OCI-LY7 (cell line): Measurements from ENCODE around the gene ICAM2.

Experiments
- EZH2phosphoT487 ChIP-seq: fragments of 200-600 bp; sonication (generic); IDR thresholded peaks from 2 replicates; pipeline ENCODE4 v1.6.1; 2018; ENCODE audit warnings: low read depth, borderline replicate concordance, mild to moderate bottlenecking, mixed run types, antibody characterized with exemption, low read length, moderate library complexity, mixed read lengths
- TF ChIP-seq, protein P1 (sequence below): fragments of 200-600 bp; sonication (generic); conservative IDR thresholded peaks from 2 replicates; pipeline ENCODE4 v1.5.1; 2014; ENCODE audit warnings: mild to moderate bottlenecking, antibody characterized with exemption, low read length, moderate library complexity, mixed read lengths

DNA sequence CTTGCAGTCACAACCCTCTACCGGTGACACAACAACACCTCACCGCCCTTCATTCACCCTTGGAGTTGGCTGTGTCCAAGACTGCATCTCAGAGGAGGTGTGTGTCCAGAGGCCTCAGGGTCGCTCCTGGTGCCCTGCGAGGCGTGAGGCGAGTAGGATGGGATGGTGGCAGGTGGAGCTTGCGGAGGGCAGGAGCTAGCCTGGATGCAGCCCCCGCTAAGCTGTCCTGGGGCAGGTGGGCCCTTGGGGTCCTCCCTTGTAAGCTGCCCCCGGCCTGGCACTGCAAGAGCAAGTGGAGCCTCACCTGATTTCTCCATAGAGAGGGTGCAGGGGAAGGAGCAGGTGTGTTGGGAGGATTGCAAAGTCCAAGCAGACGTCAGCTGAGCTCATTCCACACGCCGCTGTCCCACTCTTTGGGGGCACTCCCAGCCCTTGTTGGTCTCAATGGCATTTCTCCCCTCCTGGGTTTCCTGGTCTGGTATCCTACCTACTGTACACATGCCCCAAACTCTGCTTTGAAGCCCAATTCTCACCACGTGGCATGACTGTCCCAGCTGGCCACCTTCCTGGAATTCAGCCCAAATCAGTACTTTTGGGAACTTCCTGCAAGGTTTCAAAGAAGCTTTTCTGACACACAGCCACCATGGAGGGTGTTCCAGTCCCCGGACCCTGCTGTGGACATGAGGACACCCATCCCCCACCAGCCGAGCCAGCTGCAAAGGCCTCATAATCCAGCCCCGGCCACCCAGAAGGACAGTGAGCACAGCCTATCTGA is 18.1 kb upstream of the ICAM2 start:
- TF ChIP-seq, protein P1, sequence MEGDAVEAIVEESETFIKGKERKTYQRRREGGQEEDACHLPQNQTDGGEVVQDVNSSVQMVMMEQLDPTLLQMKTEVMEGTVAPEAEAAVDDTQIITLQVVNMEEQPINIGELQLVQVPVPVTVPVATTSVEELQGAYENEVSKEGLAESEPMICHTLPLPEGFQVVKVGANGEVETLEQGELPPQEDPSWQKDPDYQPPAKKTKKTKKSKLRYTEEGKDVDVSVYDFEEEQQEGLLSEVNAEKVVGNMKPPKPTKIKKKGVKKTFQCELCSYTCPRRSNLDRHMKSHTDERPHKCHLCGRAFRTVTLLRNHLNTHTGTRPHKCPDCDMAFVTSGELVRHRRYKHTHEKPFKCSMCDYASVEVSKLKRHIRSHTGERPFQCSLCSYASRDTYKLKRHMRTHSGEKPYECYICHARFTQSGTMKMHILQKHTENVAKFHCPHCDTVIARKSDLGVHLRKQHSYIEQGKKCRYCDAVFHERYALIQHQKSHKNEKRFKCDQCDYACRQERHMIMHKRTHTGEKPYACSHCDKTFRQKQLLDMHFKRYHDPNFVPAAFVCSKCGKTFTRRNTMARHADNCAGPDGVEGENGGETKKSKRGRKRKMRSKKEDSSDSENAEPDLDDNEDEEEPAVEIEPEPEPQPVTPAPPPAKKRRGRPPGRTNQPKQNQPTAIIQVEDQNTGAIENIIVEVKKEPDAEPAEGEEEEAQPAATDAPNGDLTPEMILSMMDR, result no peak
- TF ChIP-seq EZH2phosphoT487, result no peak
